Stimulated activated naive CD4-positive, alpha-beta T cell treated with Interleukin-2 at 50 U/mL for 16 hours (primary cell): ENCODE measurements around the gene TFCP2L1.

Experiments
- DNase-seq: peaks from one replicate; lab custom pipeline; 2025; lab: John Stamatoyannopoulos, UW

The TFCP2L1 gene

GRCh38 chr2:121266543-121267106 lies 18.4 kb downstream of the TFCP2L1 start:
- DNase-seq: no peak

DNA sequence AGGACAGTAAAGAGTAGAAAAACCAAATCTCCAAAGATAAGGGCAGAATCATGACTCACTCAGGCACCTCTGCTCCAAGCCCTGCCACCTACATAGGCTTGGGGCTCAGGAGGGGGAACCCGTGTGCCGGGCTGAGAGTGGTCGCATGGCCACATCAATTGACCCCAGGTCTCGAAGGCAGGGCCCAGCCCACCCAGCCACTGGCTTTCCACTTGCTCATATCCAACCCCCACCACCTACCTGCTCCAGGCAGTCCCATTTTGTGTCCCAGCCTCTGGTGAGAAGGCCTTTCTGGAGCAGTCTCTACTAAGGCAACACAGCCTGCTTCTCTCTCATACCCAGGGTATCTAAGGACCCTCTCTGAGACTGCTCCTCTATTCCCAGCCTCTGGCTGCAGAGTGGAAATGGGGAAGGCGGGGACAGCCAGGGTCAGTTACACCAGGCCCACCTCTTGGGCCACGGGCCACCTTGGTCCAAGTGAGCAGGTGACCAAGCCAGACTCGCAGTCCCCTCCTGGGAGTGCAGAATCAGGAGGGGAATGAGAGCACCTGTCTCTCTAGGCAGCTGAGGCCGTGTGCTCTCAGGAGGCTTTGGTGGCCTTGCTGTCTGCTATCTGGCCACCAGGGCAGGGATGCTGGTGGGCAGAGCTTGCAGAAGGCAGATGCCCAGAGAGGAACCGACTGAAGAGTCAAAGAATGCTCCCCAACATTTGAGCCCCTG lies 20.8 kb downstream of the TFCP2L1 start:
- no peak for DNase-seq

DNA sequence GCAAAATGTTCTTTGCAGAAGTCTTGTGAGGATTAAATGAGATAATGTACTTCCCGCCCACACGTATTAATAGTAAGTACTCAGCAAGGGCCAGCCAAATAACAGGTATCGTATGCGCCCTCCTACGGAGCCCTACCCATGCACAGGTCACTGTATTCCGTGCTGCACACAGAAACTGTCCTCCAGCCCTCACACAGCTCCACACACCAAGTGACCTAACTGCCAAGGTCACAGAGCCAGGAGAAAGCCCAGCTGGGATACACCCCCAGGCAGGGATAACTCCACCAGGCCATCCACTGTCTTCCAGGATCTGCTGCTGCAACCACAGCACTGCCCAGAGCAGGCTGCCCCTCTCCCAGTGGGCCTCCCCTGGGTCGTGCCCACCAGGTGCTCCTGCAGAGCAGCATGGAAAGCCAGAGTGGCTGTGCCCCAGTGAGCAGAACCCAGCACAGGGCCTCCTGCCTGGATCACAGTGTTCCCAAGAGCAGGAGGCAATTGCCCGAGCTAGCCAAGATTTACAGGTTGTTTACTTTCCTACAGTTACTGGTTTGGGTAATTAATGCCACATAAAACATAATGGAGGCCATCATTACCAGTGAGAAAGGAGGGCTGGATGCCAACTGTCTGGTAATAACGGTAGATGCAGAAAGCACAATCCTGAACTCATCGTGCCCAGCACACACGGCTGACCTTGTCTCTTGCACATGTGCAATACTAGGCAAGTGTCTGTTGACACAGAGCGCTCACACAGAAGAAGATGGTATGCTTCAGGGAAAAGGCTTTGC lies 24.4 kb downstream of the TFCP2L1 start:
- DNase-seq: no peak

- no peak for DNase-seq
These were observed 27.0 kb downstream of the TFCP2L1 start for GRCh38 chr2:121258051-121258450.

- no peak for DNase-seq
These were observed 27.5 kb downstream of the TFCP2L1 start for GRCh38 chr2:121257480-121257840.

DNA sequence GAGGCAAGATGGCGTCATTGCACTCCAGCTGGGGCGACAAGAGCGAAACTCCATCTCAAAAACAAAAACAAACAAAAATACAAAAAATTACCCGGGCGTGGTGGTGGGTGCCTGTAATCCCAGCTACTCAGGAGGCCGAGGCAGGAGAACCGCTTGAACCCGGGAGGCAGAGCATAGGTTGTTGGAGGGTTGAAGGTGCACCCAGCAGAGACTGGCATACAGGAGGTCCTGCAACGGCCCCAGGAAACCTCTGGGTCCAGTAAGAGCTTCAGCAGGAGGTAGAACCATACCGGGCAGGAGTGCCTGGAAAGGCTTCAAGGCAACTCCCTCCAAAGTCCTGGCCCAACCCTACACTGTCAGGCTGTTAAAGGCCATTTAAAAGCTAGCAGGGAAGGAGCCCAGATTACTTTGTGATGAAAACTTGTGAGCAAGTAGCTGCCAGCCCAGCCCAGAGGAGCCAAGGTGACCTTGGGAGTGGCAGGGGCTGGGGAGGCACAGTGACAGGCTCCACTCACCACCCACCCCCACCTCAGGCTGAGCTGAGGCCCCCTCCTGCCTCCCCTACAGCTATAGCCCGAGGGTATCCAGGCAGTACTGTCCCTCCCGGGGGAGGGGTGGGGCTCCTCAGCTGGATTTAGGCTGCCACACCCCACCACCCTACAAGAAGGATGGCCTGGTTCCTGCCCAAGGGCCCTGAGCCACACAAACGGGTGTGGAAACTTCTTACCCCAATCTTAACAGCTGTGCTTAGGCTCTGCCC lies 28.1 kb downstream of the TFCP2L1 start:
- no peak for DNase-seq

DNA sequence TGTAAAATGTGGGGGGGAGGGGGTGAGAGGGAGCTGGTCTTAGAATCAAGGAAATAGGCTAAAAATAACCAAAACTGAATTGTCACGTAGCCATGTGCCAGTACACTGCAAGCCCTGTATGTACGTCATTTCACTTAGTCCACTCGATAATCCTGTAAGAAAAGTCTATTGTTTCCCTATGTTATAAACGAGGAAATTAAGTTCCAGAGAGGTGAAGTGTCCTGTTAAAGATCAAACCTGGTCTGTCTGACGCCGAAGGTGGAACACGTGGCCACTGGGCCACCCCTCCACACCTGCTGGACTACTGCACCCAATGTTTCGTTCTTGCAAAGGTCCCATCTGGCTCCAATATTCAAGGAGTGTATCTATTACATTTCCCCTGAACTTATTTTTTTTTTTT lies 29.6 kb downstream of the TFCP2L1 start:
- DNase-seq: no peak

GRCh38 chr2:121254748-121255147 lies 30.3 kb downstream of the TFCP2L1 start:
- DNase-seq: no peak

DNA sequence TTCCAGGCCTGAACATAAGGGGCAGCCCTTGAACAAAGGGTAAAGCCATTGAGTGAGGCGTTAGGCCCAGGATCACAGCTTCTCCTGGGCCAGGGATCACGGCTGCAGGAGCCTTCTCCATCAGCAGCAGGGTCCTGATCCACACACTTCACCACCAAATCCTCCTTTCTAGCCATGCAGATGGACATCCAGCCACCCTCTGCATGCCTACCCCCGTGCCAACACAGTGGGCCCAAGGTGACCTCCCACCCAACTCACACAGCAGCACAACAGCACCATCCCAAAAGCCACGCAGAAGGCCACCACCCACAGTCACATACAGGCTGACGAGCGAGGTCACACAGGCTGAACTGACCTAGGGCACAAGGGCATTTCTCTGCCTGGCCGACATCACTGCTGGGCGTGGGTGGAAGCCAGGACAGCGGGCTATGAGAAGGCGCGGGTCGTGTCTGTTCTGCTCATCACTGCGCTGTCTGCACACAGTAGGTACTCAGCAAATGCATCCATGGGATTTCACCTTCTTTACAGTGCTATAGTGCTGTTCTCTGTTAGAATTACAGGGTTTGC lies 31.2 kb downstream of the TFCP2L1 start:
- DNase-seq: no peak

DNA sequence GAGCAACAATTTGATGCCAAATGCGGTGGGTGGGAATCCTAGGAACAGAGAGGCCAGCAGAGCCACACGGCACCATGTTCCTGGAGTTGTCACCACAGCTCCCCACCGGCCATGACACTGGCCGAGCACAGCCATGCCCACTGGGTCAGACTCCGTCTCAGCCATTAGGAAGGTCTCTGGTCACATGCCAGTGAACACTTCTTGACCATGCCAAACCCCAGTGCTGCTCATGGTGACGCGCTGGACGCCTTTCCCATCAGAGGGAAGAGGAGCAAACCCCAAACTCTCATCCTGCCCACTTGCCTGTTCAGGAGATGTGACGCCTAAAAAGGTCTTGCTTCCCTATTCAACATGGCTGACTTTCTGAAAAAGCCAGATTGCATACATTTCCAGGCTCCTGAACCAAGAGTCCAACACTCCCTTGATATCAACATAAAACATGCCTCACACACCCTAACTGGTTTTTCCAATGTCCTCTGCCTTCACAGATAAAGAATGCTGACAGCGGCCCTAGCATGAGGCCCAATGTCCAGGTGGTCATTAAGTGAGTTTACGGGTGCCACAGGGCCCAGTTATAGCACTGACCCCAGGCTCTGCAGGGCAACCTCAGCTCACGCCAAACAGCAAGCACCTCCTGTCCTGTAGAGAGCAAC lies 31.9 kb downstream of the TFCP2L1 start:
- no peak for DNase-seq

- no peak for DNase-seq
These were observed 33.5 kb downstream of the TFCP2L1 start for GRCh38 chr2:121251497-121251896.

DNA sequence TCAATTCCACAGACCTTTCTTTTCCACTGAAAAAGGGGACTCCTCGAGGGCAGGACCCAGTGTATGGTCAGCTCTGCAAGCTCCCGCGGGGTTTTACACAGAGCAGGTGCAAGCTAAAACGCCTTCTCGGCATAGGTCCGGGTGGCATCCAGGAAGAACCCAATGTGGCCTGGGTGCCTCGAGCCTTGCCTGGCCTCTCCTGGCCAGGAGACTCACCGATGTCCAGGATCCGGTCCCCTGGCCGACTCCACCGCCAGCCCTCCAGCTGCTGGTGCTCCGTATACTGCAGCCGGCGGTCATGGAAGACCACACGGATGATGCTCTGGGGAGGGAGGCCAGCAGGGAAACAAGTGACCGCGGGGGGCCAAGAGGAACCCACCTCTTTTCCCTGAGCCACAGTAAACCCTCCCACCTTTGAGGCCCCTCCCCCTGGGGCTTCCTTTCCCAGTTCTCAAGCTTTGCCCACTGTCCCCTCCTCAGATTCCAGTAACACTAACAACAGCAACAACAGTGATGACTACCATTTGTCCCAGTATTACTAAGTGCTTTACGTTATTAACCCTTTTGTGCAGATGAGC lies 36.1 kb downstream of the TFCP2L1 start:
- DNase-seq: no peak

GRCh38 chr2:121247971-121248370 lies 37.0 kb downstream of the TFCP2L1 start:
- DNase-seq: no peak

DNA sequence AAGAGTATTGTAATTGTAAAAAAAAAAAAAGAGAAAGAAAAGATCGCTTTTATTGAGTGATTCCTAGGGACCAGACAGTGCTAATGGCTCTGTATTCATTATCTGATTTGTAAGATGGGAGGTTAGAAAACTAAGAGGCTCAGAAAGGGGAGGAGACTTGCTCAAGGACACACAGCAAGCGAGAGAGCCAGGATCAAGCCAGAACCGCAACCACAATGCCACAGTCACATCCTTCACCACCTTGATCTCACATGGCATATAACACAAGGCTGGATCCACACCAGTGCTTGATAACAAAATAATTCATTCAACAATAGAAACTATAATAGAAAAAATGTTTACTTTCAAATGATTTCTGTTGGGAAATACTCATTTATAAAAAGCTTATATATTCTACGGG lies 37.5 kb downstream of the TFCP2L1 start:
- no peak for DNase-seq

DNA sequence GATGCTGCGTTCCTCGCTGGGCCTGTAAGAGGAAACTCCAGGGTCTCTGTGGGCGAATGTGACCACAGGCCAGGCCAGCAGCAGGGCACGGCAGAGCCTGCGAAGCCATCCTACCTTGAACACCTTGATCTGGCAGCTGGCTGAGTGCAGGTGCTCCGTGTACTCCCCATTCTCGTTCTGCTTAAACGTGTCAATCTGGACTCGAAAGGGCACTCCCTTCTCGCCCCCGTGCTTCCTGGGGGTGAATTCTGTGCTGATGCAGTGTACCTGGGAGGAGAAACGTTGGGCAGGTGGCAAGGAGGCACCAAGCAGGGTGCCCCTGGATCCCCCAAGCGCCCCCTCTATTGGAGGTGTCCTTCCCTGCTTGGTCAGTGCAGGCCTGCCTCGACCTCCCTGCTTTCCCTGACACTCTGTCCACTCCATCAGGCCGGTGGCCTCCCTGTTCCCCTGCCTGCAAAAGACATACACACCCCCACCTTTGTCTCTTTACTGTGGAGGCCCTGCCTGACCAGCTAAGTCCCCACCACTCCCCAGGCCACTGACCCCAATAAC lies 38.2 kb downstream of the TFCP2L1 start:
- DNase-seq: no peak

GRCh38 chr2:121245913-121246312 lies 39.1 kb downstream of the TFCP2L1 start:
- no peak for DNase-seq

- DNase-seq: no peak
These were observed 39.7 kb downstream of the TFCP2L1 start for GRCh38 chr2:121245120-121245820.

DNA sequence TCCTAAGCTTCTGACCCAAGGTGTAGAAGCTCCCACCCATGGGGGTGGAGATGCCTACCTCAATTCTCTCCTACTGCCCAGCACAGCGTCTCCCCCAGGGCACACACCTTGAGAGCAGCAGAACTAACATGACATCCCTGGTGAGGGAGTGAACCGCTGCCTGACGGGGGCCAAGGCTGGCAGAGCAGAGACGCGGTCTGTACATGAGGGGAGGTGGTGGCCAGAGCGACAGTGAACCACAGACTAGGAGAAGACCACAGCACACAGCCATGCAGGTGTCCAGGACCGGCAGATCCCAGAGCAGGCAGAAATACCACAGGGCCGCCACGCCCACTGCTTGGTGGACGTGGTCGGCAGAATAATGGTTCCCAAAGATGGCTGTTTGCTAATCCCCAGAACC lies 40.4 kb downstream of the TFCP2L1 start:
- no peak for DNase-seq

DNA sequence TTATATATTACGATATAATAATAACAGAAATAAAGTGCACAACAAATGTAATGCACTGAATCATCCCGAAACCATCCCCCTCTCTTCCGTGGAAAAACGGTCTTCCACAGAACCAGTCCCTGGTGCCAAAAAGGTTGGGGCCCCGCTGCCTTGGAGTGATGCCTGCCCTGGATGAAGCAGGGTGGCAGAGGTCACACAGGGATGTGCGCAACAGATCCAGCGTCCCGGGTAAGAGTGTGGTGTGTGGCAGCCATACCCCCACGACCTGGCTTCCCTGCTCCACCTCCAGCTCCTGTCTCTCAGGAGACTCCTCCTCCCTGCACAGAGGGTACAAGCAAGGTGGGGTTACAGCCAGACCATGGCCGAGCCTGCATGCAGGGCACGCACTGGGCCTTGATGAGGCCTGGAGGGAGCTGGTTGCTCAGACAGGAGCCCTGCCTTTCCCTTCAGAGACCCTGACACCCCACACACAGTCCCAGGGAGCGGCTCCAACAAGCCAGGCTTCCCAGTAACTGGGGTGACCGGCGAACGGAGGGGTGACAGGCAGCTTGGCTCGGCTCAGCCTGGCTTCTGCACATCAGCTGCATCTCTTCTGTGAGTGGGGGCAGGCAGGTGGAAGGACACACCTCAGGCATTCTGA lies 41.1 kb downstream of the TFCP2L1 start:
- no peak for DNase-seq

DNA sequence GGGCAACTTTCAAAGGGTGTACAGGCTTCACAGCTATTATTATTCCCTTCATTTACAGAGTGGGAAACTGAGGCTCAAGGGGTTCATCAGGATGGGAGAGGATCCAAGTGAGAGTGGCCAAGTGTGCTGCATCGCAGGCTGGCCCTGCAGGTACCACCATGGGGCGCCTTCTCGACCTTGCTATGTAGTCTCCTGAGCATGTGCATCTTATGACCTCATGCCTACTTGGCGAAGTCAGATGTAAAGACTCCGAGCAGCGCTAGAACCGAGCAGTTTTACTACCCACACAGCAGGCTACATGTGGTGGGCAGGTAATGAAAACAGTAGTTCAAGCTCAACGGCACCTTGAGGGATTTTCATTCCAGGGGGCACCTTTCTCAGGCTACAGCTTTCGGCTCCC lies 42.0 kb downstream of the TFCP2L1 start:
- DNase-seq: no peak
